H1 (cell line): ENCODE data around the gene HIPK3. TPM values are rescaled to one million over a fixed set of nuclear protein-coding genes. Genes with fewer than 3 reads are reported as not detected.

Experiments
- CTBP2 ChIP-seq: IDR thresholded peaks from 2 replicates; pipeline ENCODE4 v1.7.0; 2011; ENCODE audit warnings: borderline replicate concordance, mild to moderate bottlenecking, moderate library complexity, mixed read lengths, low read length; ENCODE audit not compliant: insufficient read depth, insufficient read length
- POLR2AphosphoS5 ChIP-seq: IDR thresholded peaks from 2 replicates; pipeline ENCODE4 v1.6.1; 2011; ENCODE audit warnings: low read depth, low read length
- polyA plus RNA-seq, 7 experiments: library from polyadenylated mRNA; depleted of rRNA in 3 of 7; stranded (reverse) in 5 of 7; unstranded in 2 of 7; fragments of >200 nt in 5 of 7; fragments of 200-250 nt in 2 of 7; gene quantifications; 1 replicate in 5 of 7; 2 replicates in 1 of 7; 4 replicates in 1 of 7; pipeline versions ENCODE4 v1.2.1 to v1.2.3, GENCODE V29; 2011 to 2013; ENCODE audit warnings: missing spikeins in 2 of 7, mixed read lengths in 2 of 7
- total RNA-seq: library from RNA; stranded (reverse); fragmentation: NEBNext Ultra II Directional; extraction: Animal tissue kit (Norgen Biotek cat#: 25700); gene quantifications from 2 replicates; pipeline ENCODE4 v1.2.1, GENCODE V29; 2021
- TF ChIP-seq, protein P1 (sequence below): IDR thresholded peaks from 2 replicates; pipeline ENCODE4 v1.6.1; 2012; ENCODE audit warnings: low read length, inconsistent platforms

HIPK3 gene
- total and polyA plus RNA-seq, 2 of the 8 experiments (the other 6 are each of a cell fraction or from before 2014, with no cell fraction given) = 5.0 to 22.3 TPM

DNA sequence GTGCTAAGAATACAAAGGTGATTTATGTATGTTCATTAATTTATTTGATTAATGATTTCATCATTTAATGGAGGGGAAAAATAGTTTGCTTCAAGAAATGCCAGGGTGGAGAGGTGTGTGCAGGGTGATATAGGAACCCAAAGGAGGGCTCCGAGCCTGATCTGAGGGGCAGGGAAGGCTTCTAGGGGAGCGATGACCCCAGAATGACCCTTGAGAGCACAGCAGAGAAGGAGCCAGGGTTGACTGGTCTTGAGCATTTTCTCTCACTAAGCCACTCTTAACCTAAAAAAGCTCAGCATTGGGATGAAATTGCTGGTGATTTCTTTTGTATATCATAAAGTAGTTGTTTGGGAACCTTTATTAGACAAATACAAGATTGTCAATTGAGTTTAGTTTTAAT is 35.1 kb downstream of the HIPK3 start (continued):
- TF ChIP-seq, protein P1, sequence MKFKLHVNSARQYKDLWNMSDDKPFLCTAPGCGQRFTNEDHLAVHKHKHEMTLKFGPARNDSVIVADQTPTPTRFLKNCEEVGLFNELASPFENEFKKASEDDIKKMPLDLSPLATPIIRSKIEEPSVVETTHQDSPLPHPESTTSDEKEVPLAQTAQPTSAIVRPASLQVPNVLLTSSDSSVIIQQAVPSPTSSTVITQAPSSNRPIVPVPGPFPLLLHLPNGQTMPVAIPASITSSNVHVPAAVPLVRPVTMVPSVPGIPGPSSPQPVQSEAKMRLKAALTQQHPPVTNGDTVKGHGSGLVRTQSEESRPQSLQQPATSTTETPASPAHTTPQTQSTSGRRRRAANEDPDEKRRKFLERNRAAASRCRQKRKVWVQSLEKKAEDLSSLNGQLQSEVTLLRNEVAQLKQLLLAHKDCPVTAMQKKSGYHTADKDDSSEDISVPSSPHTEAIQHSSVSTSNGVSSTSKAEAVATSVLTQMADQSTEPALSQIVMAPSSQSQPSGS = no peak
- no peak for TF ChIP-seq CTBP2
- TF ChIP-seq POLR2AphosphoS5 = no peak
